DMS114 treated with DMSO at 0.1 percent for 48 hours (cell line): Measurements from ENCODE around the gene C14orf93.
"Not testable (repeated sequence)": the region's sequence is repeated elsewhere in the genome, so short reads cannot be mapped to it uniquely, and the experiment has no call there.

ENCODE experiments used
- DNase-seq: peaks from one replicate; lab custom pipeline; 2025; ENCODE audit not compliant: unreplicated experiment; lab: John Stamatoyannopoulos, UW

The C14orf93 gene

GRCh38 chr14:22976620-22977433 lies 33.1 kb downstream of the C14orf93 start:
- no peak for DNase-seq

- no peak for DNase-seq
These were observed 35.2 kb downstream of the C14orf93 start for GRCh38 chr14:22974530-22975313.

GRCh38 chr14:22973217-22974032 lies 36.5 kb downstream of the C14orf93 start:
- DNase-seq: peak; percentile 40

- no peak for DNase-seq
These were observed 37.5 kb downstream of the C14orf93 start for GRCh38 chr14:22972313-22972930.

- no peak for DNase-seq
These were observed 38.8 kb downstream of the C14orf93 start for GRCh38 chr14:22971152-22971551.

GRCh38 chr14:22966783-22967269 lies 43.1 kb downstream of the C14orf93 start:
- no peak for DNase-seq

GRCh38 chr14:22965916-22966782 lies 43.8 kb downstream of the C14orf93 start:
- not testable (repeated sequence) for DNase-seq

GRCh38 chr14:22962061-22962676 lies 47.8 kb downstream of the C14orf93 start:
- DNase-seq: no peak

GRCh38 chr14:22955702-22956569 lies 54.0 kb downstream of the C14orf93 start:
- DNase-seq: no peak

GRCh38 chr14:22952418-22952817 lies 57.5 kb downstream of the C14orf93 start:
- DNase-seq: no peak

GRCh38 chr14:22951795-22952194 lies 58.1 kb downstream of the C14orf93 start:
- not testable (repeated sequence) for DNase-seq

- DNase-seq: no peak
These were observed 64.3 kb downstream of the C14orf93 start for GRCh38 chr14:22945642-22946041.

GRCh38 chr14:22939684-22940083 lies 70.3 kb downstream of the C14orf93 start:
- no peak for DNase-seq
